Cardiac atrium fibroblast (primary cell): Measurements from ENCODE around the gene ESRRB. TPM values are rescaled to one million over a fixed set of nuclear protein-coding genes. Genes with fewer than 3 reads are reported as not detected.

Experiments
- total RNA-seq: library from RNA; depleted of rRNA; stranded (reverse); fragments of >200 nt; gene quantifications from 2 replicates; pipeline ENCODE4 v1.2.3, GENCODE V29; 2015

ESRRB gene
- total RNA-seq = not detected in 2 replicates

GRCh38 chr14:76375947-76376404 is at the start of gene ESRRB:
TSS of gene ESRRB (plus strand) at chr14:76376137. CDS start at chr14:76376402, 265 bp downstream.

Other genes with a start within 250 kb of the ESRRB start
- gene GPATCH2L, start 224.2 kb upstream of the ESRRB start, total RNA-seq = 27.1 and 51.4 TPM in 2 replicates